K562 (cell line): ENCODE data around the gene PSD4. TPM values are rescaled to one million over a fixed set of nuclear protein-coding genes. Genes with fewer than 3 reads are reported as not detected.

Source experiments
- ATAC-seq: fragments of 200-7000 bp; cut with Tn5 transposase; 3 replicates; pipeline ENCODE4 v1.9.1; 2020; ENCODE audit warnings: moderate library complexity
- BruUV-seq: library from RNA; stranded (reverse); fragments of 400-500 nt; replicated peaks from 2 replicates; lab custom pipeline; 2021; lab: Mats Ljungman, UMichigan
- CTCF ChIA-PET: fragments of 300-600 bp; formaldehyde crosslinking; extraction: SDS; loops from one replicate; lab custom pipeline; 2021; ENCODE audit warnings: low intra/inter-chr PET ratio; lab: Yijun Ruan, JAX
- POLR2A ChIA-PET: fragments of 300-600, 350-650 bp; sonication (Branson Sonifier 250); formaldehyde crosslinking; extraction: SDS; loops from one replicate; lab custom pipeline; 2021; ENCODE audit warnings: antibody characterized with exemption, inconsistent platforms; lab: Yijun Ruan, JAX
- DNase-seq, 4 experiments: peaks; one replicate each; pipeline versions ENCODE4 v3.0.0 to v3.0.0-alpha.2; 2011 to 2018; ENCODE audit warnings: low spot score in 3 of 4, mixed read lengths in 3 of 4; ENCODE audit errors: extremely low read depth in 1 of 4
- FAIRE-seq: peaks from 2 replicates; lab custom pipeline; 2011; peaks lifted over from hg19 to GRCh38; lab: Jason Lieb, UNC
- H2AFZ ChIP-seq: 2 replicates; pipeline ENCODE4 v1.6.0; 2011; ENCODE audit warnings: low read depth, low read length, control low read depth, inconsistent platforms
- H3K27ac ChIP-seq: fragments of 200-600 bp; 3 replicates; pipeline ENCODE4 v1.8.0; 2011; ENCODE audit warnings: low read depth, mild to moderate bottlenecking, control low read depth, inconsistent platforms, low read length, moderate library complexity, mixed read lengths; ENCODE audit errors: extremely low read depth
- H3K27me3 ChIP-seq, 2 experiments: fragments of 300-600 bp in 1 of 2; 2 replicates in 1 of 2; 3 replicates in 1 of 2; pipeline versions ENCODE4 v1.6.0 to v1.8.0; 2011; ENCODE audit warnings: inconsistent platforms in 2 of 2, low read length in 2 of 2, mild to moderate bottlenecking in 1 of 2, mixed read lengths in 1 of 2, moderate library complexity in 1 of 2; ENCODE audit not compliant: control insufficient read depth in 2 of 2, insufficient read depth in 2 of 2
- H3K36me3 ChIP-seq: fragments of 300-600 bp; 3 replicates; pipeline ENCODE4 v1.8.0; 2011; ENCODE audit warnings: mild to moderate bottlenecking, low read length, inconsistent platforms; ENCODE audit not compliant: control insufficient read depth, insufficient read depth
- H3K4me1 ChIP-seq, 2 experiments: fragments of 200-600 bp in 1 of 2; replicated peaks in 1 of 2; 2 replicates in 1 of 2; 3 replicates in 1 of 2; pipeline versions ENCODE4 v1.5.1 to v1.8.0; 2011; ENCODE audit warnings: inconsistent platforms in 2 of 2, low read length in 2 of 2, mild to moderate bottlenecking in 1 of 2, mixed read lengths in 1 of 2, moderate library complexity in 1 of 2; ENCODE audit not compliant: control insufficient read depth in 2 of 2, insufficient read depth in 2 of 2
- H3K4me2 ChIP-seq: 2 replicates; pipeline ENCODE4 v1.6.1; 2011; ENCODE audit warnings: low read length, control low read depth, inconsistent platforms, mixed read lengths; ENCODE audit not compliant: insufficient read depth
- H3K4me3 ChIP-seq: fragments of 200-600 bp; sonication (generic), shearing (Covaris generic); 2 replicates; pipeline ENCODE4 v1.5.1; 2016; ENCODE audit warnings: control low read depth, inconsistent platforms
- H3K79me2 ChIP-seq: fragments of 200-600 bp; 3 replicates; pipeline ENCODE4 v1.8.0; 2011; ENCODE audit warnings: low read length, inconsistent platforms; ENCODE audit not compliant: control insufficient read depth, insufficient read depth
- H3K9ac ChIP-seq, 2 experiments: 2 replicates each; pipeline versions ENCODE4 v1.6.0 to v1.6.1; 2011; ENCODE audit warnings: low read depth in 2 of 2, low read length in 2 of 2, control low read depth in 1 of 2, inconsistent platforms in 1 of 2, mild to moderate bottlenecking in 1 of 2, mixed read lengths in 1 of 2; ENCODE audit not compliant: insufficient read depth in 1 of 2
- H3K9me1 ChIP-seq: one replicate; pipeline ENCODE4 v1.6.0; 2011; ENCODE audit warnings: inconsistent platforms, mild to moderate bottlenecking, low read length, moderate library complexity; ENCODE audit not compliant: control insufficient read depth, insufficient read depth
- H3K9me3 ChIP-seq: replicated peaks from 2 replicates; pipeline ENCODE4 v1.5.1; 2011; ENCODE audit warnings: low read depth, low read length, inconsistent platforms; ENCODE audit not compliant: control insufficient read depth, insufficient read depth
- H4K20me1 ChIP-seq: replicated peaks from 2 replicates; pipeline ENCODE4 v1.6.1; 2011; ENCODE audit warnings: low read length, inconsistent platforms, mixed read lengths; ENCODE audit not compliant: control insufficient read depth, insufficient read depth
- GABPB2 ChIP-seq: fragments of 250-450 bp; sonication (Bioruptor Pico); conservative IDR thresholded peaks from 2 replicates; pipeline ENCODE4 v1.5.1; 2021; ENCODE audit warnings: mild to moderate bottlenecking
- MAFF ChIP-seq: IDR thresholded peaks from 2 replicates; pipeline ENCODE4 v1.6.1; 2012; ENCODE audit warnings: low read length, improper control_type of control experiment
- NUFIP1 ChIP-seq: fragments of 450-650 bp; IDR thresholded peaks from 2 replicates; pipeline ENCODE4 v1.6.1; 2018; ENCODE audit not compliant: partially characterized antibody
- PHF21A ChIP-seq: fragments of 450-650 bp; IDR thresholded peaks from 2 replicates; pipeline ENCODE4 v1.6.1; 2017; ENCODE audit warnings: low read depth, borderline replicate concordance
- SMARCB1 ChIP-seq: IDR thresholded peaks from 2 replicates; pipeline ENCODE4 v1.6.1; 2011; ENCODE audit warnings: improper control_type of control experiment, low read depth; ENCODE audit not compliant: insufficient read length
- SP1 ChIP-seq: sonication (generic); formaldehyde crosslinking; IDR thresholded peaks from 2 replicates; pipeline ENCODE4 v1.8.1; 2022; ENCODE audit warnings: mild to moderate bottlenecking, missing genetic modification reagents
- SUPT5H ChIP-seq: fragments of 450-650 bp; IDR thresholded peaks from 2 replicates; pipeline ENCODE4 v1.6.1; 2016
- ZC3H11A ChIP-seq: IDR thresholded peaks from 2 replicates; pipeline ENCODE4 v1.6.1; 2012; ENCODE audit warnings: low read depth, low read length, improper control_type of control experiment
- ZNF263 ChIP-seq: sonication (generic); formaldehyde crosslinking; IDR thresholded peaks from 2 replicates; pipeline ENCODE4 v1.8.0; 2022; ENCODE audit warnings: mild to moderate bottlenecking, missing genetic modification reagents, borderline replicate concordance
- ZNF583 ChIP-seq: fragments of 250-450 bp; sonication (Bioruptor Pico); IDR thresholded peaks from 2 replicates; pipeline ENCODE4 v1.4.0; 2020
- ZNF695 ChIP-seq: fragments of 450-650 bp; formaldehyde crosslinking; IDR thresholded peaks from 2 replicates; pipeline ENCODE4 v1.4.0; 2020; ENCODE audit warnings: mild to moderate bottlenecking, moderate library complexity
- ZNF79 ChIP-seq: fragments of 250-450 bp; sonication (Bioruptor Pico); IDR thresholded peaks from 2 replicates; pipeline ENCODE4 v1.4.0; 2020; ENCODE audit warnings: low read depth, mild to moderate bottlenecking, moderate library complexity
- WGBS: fragments of 100-300 bp; shearing (Covaris generic); methylation state at CpG from one replicate; pipeline ENCODE4 v1.1.6; 2016; ENCODE audit warnings: low coverage, mixed read lengths; ENCODE audit not compliant: insufficient coverage; ENCODE audit errors: missing lambda C conversion rate; 5-methylcytosine and 5-hydroxymethylcytosine counted together
- in situ Hi-C: fragments of 300-500 bp; cut with MboI; formaldehyde crosslinking; loops from 4 replicates; pipeline ENCODE4 v1.15.0; 2018; ENCODE audit warnings: inconsistent platforms, mixed read lengths
- intact Hi-C: fragments of 100-400 bp; cut with micrococcal nuclease; formaldehyde crosslinking; loops from 2 replicates; pipeline ENCODE4 v1.14.2; 2022
- polyA plus RNA-seq, 8 experiments: library from polyadenylated mRNA; depleted of rRNA in 4 of 8; stranded (reverse) in 5 of 8; unstranded in 3 of 8; fragments of >200 nt; fragmentation: Nextera tagmentation in 2 of 8; fragmentation: Illumina TruSeq in 1 of 8; extraction: Ambion mirVana in 2 of 8; extraction: Trizol in 1 of 8; gene quantifications; 2 replicates each; pipeline versions ENCODE4 v1.2.1 to v1.2.3, GENCODE V29; 2011 to 2014; ENCODE audit warnings: inconsistent platforms in 1 of 8, missing spikeins in 1 of 8
- total RNA-seq, 7 experiments: library from RNA; depleted of rRNA in 6 of 7; stranded (reverse); fragments of >200 nt in 6 of 7; fragmentation: Illumina TruSeq in 2 of 7; extraction: Trizol in 2 of 7; gene quantifications; 2 replicates each; pipeline versions ENCODE4 v1.2.1 to v1.2.3, GENCODE V29; 2011 to 2021; ENCODE audit warnings: low replicate concordance in 1 of 7
- TF ChIP-seq, protein P1 (sequence below): fragments of 450-650 bp; formaldehyde crosslinking; IDR thresholded peaks from 2 replicates; pipeline ENCODE4 v1.4.0; 2020; ENCODE audit warnings: mild to moderate bottlenecking, mixed read lengths
- TF ChIP-seq, protein P2 (sequence below): sonication (generic); formaldehyde crosslinking; IDR thresholded peaks from 2 replicates; pipeline ENCODE4 v1.9.0; 2022; ENCODE audit warnings: mild to moderate bottlenecking, missing genetic modification reagents
- TF ChIP-seq, protein P3 (sequence below): fragments of 250-450 bp; sonication (Bioruptor Pico); IDR thresholded peaks from 2 replicates; pipeline ENCODE4 v1.8.0; 2021; ENCODE audit warnings: moderate library complexity, mild to moderate bottlenecking, inconsistent platforms

PSD4 gene
- total and polyA plus RNA-seq, 9 of the 15 experiments (the other 6 are each of a cell fraction or from before 2014, with no cell fraction given) = 0.46 to 54.0 (median 20.8) TPM

DNA sequence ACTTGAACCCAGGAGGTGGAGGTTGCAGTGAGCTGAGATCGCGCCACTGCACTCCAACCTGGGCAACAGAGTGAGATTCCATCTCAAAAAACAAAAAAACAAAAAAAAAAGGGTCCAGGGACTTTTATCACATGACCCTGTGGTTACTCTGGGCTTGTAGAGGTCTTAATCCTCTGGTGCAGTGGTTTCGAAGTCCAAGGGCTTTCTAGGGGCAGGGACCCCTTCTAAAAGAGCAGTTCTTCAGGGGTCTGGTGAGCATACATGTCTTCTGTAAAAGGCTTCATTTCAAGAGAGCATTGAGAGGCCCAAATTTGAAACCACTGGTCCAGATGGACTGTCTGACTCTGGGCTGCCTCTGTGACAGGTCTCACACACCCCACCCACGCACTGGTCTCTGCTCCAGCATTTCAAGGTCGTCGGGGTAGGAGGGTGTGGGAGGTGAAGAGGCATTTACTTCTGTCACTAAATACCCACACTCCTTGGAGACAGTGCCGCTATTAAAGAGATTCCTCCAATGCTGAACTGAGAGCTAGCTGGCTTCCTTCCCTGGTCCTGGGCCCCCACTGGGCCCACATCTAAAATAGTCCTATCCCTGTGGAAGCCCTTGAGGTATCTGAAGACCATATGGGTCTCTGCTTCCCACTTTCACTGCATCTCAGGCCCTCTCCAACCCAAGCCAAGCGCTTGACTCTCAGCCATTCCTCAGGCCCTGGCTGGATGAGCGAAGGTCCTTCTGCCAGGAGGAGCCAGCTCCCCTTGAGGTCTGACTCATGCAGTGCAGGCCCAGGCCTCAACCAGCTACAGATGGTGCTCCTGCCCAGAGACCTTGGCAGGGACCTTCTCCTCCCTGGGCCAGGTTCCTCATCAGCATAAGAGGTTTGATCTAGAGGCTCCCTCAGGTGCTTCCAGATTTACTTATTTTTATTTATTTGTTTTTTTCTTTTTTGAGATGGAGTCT lies 60.1 kb downstream of the PSD4 start:
- CTCF ChIA-PET = no interaction called here
- TF ChIP-seq, protein P1, sequence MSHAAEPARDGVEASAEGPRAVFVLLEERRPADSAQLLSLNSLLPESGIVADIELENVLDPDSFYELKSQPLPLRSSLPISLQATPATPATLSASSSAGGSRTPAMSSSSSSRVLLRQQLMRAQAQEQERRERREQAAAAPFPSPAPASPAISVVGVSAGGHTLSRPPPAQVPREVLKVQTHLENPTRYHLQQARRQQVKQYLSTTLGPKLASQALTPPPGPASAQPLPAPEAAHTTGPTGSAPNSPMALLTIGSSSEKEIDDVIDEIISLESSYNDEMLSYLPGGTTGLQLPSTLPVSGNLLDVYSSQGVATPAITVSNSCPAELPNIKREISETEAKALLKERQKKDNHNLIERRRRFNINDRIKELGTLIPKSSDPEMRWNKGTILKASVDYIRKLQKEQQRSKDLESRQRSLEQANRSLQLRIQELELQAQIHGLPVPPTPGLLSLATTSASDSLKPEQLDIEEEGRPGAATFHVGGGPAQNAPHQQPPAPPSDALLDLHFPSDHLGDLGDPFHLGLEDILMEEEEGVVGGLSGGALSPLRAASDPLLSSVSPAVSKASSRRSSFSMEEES (CRISPR knock-in tag) = no peak
- TF ChIP-seq GABPB2 (CRISPR knock-in tag) (no peak), ZNF79 (CRISPR knock-in tag) (no peak), SUPT5H (no peak), ZC3H11A (no peak), MAFF (no peak), PHF21A (no peak), ZNF263 (CRISPR knock-in tag) (0 out of 2 replicates have a peak, but pooled peaks have one; percentile 10), ZNF695 (CRISPR knock-in tag) (no peak), SP1 (no peak), ZNF583 (CRISPR knock-in tag) (no peak), NUFIP1 (no peak), SMARCB1 (no peak)
- TF ChIP-seq, protein P2, sequence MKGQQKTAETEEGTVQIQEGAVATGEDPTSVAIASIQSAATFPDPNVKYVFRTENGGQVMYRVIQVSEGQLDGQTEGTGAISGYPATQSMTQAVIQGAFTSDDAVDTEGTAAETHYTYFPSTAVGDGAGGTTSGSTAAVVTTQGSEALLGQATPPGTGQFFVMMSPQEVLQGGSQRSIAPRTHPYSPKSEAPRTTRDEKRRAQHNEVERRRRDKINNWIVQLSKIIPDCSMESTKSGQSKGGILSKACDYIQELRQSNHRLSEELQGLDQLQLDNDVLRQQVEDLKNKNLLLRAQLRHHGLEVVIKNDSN = no peak
- TF ChIP-seq, protein P3, sequence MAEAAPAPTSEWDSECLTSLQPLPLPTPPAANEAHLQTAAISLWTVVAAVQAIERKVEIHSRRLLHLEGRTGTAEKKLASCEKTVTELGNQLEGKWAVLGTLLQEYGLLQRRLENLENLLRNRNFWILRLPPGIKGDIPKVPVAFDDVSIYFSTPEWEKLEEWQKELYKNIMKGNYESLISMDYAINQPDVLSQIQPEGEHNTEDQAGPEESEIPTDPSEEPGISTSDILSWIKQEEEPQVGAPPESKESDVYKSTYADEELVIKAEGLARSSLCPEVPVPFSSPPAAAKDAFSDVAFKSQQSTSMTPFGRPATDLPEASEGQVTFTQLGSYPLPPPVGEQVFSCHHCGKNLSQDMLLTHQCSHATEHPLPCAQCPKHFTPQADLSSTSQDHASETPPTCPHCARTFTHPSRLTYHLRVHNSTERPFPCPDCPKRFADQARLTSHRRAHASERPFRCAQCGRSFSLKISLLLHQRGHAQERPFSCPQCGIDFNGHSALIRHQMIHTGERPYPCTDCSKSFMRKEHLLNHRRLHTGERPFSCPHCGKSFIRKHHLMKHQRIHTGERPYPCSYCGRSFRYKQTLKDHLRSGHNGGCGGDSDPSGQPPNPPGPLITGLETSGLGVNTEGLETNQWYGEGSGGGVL (CRISPR knock-in tag) = no peak

More for the DNA sequence above, 60.1 kb downstream of the PSD4 start:
- in situ Hi-C loops (no loop called here), intact Hi-C loops (no loop called here)
- Histone ChIP-seq H3K9me1 (no peaks in the 10 kb centered on the region), H3K4me3 (no peak overlapping the region), H3K9ac (peak overlapping the region in 1 of 2 experiments; percentile 70; a peak in 1 of 4 replicates), H3K27ac (0 out of 3 replicates have a peak overlapping the region, but pooled peaks have one; percentile 1), H3K4me1 (peaks cover 21 to 39% of the 10 kb centered on the region in 2 experiments), H3K36me3 (peaks cover 26% of the 10 kb centered on the region), H3K79me2 (peaks cover 26% of the 10 kb centered on the region), H3K4me2 (no peak overlapping the region), H3K9me3 (no peaks in the 10 kb centered on the region), H3K27me3 (no peaks in the 10 kb centered on the region), H2AFZ (peak overlapping the region; percentile 28; the same call in 1 of the 2 replicates), H4K20me1 (no peaks in the 10 kb centered on the region)
- ATAC-seq = peak; percentile 68
- POLR2A ChIA-PET = interaction anchor here (0.6 to 1.7 kb wide), 4 partner anchors 11 to 442 kb away, joined by 3 to 4 read pairs (median 4); no protein-coding TSS in a partner anchor
- FAIRE-seq = peak; percentile 80
- DNase-seq = peak; percentile 38 to 73 (median 57)
- BruUV-seq = no TSS peak
- WGBS = 41% methylated on average over 7 of the region's 9 CpGs
